Breast epithelium (tissue), 4 donors: ENCODE data around the gene EXOC1L. TPM values are rescaled to one million over a fixed set of nuclear protein-coding genes. Genes with fewer than 3 reads are reported as not detected.

ENCODE experiments used
- DNase-seq, 2 donors: peaks; one replicate each; pipeline ENCODE4 v3.0.0-alpha.2; 2019; ENCODE audit warnings: low spot score in 2 of 2
- H3K27ac ChIP-seq, 2 donors: fragments of 200-600 bp; sonication (generic) in 1 of 2; one replicate each; pipeline ENCODE4 v1.5.1; 2016 to 2019; ENCODE audit warnings: mild to moderate bottlenecking in 1 of 2
- H3K27me3 ChIP-seq, 2 donors: fragments of 200-600 bp; sonication (generic) in 1 of 2; one replicate each; pipeline versions ENCODE4 v1.5.1 to v1.6.0; 2017 to 2019; ENCODE audit warnings: control low read depth in 1 of 2, mild to moderate bottlenecking in 1 of 2
- H3K36me3 ChIP-seq: fragments of 200-600 bp; one replicate; pipeline ENCODE4 v1.5.1; 2019
- H3K4me1 ChIP-seq, 2 donors: fragments of 200-600 bp; sonication (generic); one replicate each; pipeline ENCODE4 v1.5.1; 2016 to 2019; ENCODE audit warnings: control low read depth in 1 of 2
- H3K4me3 ChIP-seq, 3 donors: fragments of 200-600 bp; sonication (generic); 1 replicate in 2 of 3; 2 replicates in 1 of 3; pipeline ENCODE4 v1.5.1; 2016 to 2019; ENCODE audit warnings: mild to moderate bottlenecking in 3 of 3, moderate library complexity in 2 of 3
- H3K9me3 ChIP-seq, 2 donors: fragments of 200-600 bp; sonication (generic) in 1 of 2; one replicate each; pipeline ENCODE4 v1.5.1; 2016 to 2019; ENCODE audit warnings: control low read depth in 1 of 2
- POLR2A ChIP-seq: fragments of 450-650 bp; IDR thresholded peaks from one replicate; pipeline ENCODE4 v1.6.1; 2016; ENCODE audit warnings: antibody characterized with exemption, mild to moderate bottlenecking, moderate library complexity
- POLR2AphosphoS5 ChIP-seq, 3 donors: sonication (generic); formaldehyde crosslinking; IDR thresholded peaks; one replicate each; pipeline ENCODE4 v1.6.1; 2017; ENCODE audit warnings: antibody characterized with exemption in 3 of 3
- intact Hi-C: fragments of 100-400 bp; cut with DNase I; formaldehyde crosslinking; loops from one replicate; pipeline ENCODE4 v1.15.1; 2023; ENCODE audit warnings: low total_unique reads
- total RNA-seq, 3 donors: library from RNA; depleted of rRNA; stranded (reverse); fragments of >200 nt; gene quantifications; one replicate each; pipeline ENCODE4 v1.1.0, GENCODE V29; 2016
- TF ChIP-seq, protein P1 (sequence below), 3 donors: fragments of 450-650 bp; IDR thresholded peaks; one replicate each; pipeline ENCODE4 v1.5.1; 2016 to 2017; ENCODE audit warnings: antibody characterized with exemption in 3 of 3, mild to moderate bottlenecking in 3 of 3, moderate library complexity in 3 of 3

Gene EXOC1L
- total RNA-seq, 3 donors from 2014 or later: not detected

DNA sequence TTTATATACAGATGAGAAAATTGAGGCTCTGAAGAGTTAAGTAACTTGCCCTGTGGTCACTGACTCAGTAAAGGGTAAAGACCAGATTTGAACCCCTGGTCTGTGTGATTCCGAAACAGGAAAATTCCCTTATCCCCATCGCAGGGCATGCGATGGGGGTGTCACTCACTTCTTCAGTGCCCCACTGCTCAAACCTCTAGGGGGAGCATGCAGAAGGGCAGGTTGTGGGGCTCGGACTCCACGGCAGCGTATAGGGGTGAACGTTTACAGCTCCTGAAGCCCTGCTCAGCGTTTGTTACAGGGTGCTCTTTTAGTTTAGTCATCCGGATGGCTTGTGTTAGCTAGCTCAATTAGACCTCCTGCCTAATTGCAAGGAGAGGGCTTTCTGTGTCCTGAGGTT lies 30.1 kb downstream of the EXOC1L start:
- no peak for DNase-seq
- intact Hi-C loops: no loop called here
- no peak for TF ChIP-seq POLR2AphosphoS5 (IDR thresholded peaks at IDR 0.05)
- no peak for TF ChIP-seq POLR2A
- TF ChIP-seq, protein P1, sequence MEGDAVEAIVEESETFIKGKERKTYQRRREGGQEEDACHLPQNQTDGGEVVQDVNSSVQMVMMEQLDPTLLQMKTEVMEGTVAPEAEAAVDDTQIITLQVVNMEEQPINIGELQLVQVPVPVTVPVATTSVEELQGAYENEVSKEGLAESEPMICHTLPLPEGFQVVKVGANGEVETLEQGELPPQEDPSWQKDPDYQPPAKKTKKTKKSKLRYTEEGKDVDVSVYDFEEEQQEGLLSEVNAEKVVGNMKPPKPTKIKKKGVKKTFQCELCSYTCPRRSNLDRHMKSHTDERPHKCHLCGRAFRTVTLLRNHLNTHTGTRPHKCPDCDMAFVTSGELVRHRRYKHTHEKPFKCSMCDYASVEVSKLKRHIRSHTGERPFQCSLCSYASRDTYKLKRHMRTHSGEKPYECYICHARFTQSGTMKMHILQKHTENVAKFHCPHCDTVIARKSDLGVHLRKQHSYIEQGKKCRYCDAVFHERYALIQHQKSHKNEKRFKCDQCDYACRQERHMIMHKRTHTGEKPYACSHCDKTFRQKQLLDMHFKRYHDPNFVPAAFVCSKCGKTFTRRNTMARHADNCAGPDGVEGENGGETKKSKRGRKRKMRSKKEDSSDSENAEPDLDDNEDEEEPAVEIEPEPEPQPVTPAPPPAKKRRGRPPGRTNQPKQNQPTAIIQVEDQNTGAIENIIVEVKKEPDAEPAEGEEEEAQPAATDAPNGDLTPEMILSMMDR (IDR thresholded peaks at IDR 0.05): no peak
- Histone ChIP-seq H3K27me3 (no peaks in the 10 kb centered on the region), H3K4me3 (no peak overlapping the region), H3K27ac (no peak overlapping the region), H3K9me3 (no peaks in the 10 kb centered on the region), H3K36me3 (no peaks in the 10 kb centered on the region), H3K4me1 (peaks cover 0 to under 1% of the 10 kb centered on the region in 2 donors)

DNA sequence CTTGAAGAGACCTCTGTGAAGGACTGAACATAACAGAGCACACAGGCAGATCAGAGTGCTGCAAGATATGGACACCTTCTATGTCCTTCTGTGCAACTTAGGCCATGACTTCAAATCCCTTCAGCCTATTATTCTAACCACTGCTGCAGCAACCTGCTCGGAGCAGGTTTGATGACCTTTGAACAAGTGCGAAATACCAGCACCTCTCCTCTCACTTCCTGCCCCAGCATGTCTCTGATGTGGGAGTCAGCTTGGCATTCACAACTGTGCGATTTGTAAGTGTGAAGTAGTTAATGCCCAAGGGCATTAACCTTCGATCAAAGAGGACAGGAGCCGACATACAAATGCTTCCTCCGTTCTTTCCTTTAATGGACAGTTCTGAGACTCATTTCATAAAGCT lies 32.3 kb downstream of the EXOC1L start:
- H3K27me3 ChIP-seq: no peaks in the 10 kb centered on the region
- no peaks in the 10 kb centered on the region for H3K36me3 ChIP-seq
- H3K4me3 ChIP-seq: no peak overlapping the region
- intact Hi-C loops: no loop called here
- no peak overlapping the region for H3K27ac ChIP-seq
- no peaks in the 10 kb centered on the region for H3K9me3 ChIP-seq
- H3K4me1 ChIP-seq: peaks cover 0 to 9% of the 10 kb centered on the region in 2 donors
- TF ChIP-seq POLR2A: no peak
- TF ChIP-seq, protein P1 (IDR thresholded peaks at IDR 0.05): no peak
- TF ChIP-seq POLR2AphosphoS5 (IDR thresholded peaks at IDR 0.05): no peak
- DNase-seq: peak in 1 of 2 donors; percentile 30

DNA sequence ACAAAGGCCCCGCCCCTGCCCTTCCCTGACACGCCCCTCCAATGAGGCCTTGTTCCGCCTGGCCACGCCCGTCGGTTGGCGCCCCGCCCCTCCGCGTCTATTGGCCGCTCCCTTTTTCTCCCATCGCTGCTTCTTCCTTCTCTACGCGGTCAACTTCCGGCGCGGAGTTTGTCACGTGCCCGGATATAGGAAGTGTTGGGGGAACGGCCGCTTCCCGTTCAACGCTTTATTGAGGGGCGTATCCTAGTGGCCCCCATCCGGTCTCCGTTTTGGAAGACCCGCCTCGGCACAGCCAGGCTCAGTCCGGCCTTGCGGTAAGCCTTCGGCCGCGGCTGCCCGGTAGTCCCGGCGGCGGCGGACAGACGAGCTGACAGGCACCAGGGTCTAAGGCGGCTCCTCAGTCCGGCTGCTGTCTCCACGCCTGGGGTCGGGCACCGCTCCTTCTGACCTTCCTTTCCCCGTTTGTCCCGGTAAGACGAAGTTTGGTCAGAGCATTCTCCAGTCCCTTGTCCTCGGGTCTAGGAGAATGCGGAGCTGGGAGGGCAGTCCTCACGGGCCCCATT lies 34.0 kb downstream of the EXOC1L start, which contains the start of gene EXOC1:
TSS of gene EXOC1 (plus strand) at position 165 of the 563 bp plus-strand sequence. CDS start 4,676 bp downstream, outside the sequence.
- TF ChIP-seq, protein P1 (IDR thresholded peaks at IDR 0.05): no peak
- TF ChIP-seq POLR2AphosphoS5 (IDR thresholded peaks at IDR 0.05): peak; percentile 68 to 88 (median 71)
- TF ChIP-seq POLR2A: peak; percentile 51
- no peaks in the 10 kb centered on the region for H3K36me3 ChIP-seq
- peaks cover 0 to 9% of the 10 kb centered on the region in 2 donors for H3K4me1 ChIP-seq
- H3K4me3 ChIP-seq: peak within 1 kb of the TSS; percentile 84 to 98 (median 91)
- H3K9me3 ChIP-seq: no peaks in the 10 kb centered on the region
- H3K27me3 ChIP-seq: no peaks in the 10 kb centered on the region
- intact Hi-C loops: no loop called here
- peak within 1 kb of the TSS; percentile 88 to 94 for H3K27ac ChIP-seq
- DNase-seq: peak; percentile 96 to 97

DNA sequence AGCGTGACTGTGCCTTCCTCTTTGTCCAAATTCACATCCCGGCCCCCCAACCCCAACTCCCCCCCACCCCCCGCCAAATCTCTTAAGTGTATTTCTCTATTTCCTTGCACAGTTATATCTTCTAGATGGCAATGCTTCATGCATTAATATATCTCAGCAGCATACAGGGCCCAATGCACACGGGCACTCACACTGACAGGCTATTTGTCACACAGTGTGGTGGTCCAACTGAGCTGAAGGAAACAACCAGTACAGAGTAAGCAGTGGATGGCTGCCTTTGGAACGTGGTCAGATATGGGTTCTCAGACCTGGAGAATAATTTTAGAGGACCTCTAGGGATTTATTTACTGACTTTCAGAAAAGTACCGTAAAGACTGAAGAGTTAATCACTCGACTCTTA lies 34.5 kb downstream of the EXOC1L start:
- TF ChIP-seq POLR2A (no peak), POLR2AphosphoS5 (IDR thresholded peaks at IDR 0.05) (no peak)
- TF ChIP-seq, protein P1 (IDR thresholded peaks at IDR 0.05): no peak
- intact Hi-C loops: no loop called here
- no peaks in the 10 kb centered on the region for H3K27me3 ChIP-seq
- no peaks in the 10 kb centered on the region for H3K36me3 ChIP-seq
- DNase-seq: no peak
- peaks cover 0 to 9% of the 10 kb centered on the region in 2 donors for H3K4me1 ChIP-seq
- no peaks in the 10 kb centered on the region for H3K9me3 ChIP-seq
- peak overlapping the region; percentile 84 to 98 (median 91) for H3K4me3 ChIP-seq
- peak overlapping the region; percentile 88 to 94 for H3K27ac ChIP-seq

DNA sequence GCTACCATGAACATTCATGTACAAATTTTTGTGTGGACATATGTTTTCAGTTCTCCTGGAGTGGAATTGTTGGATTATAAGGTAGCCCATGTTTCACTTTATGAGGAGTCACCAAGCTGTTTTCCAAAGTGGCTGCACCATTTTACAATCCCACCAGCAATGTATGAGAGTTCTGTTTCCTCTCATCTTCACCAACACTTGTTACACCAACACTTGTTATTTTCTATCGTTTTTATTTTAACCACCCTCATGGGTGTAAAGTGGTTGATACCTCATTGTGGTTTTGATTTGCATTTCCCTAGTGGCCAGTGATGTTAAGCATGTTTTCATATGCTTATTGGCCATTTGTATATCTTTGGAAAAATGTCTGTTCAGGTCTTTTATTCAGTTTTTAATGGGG lies 38.0 kb downstream of the EXOC1L start:
- Histone ChIP-seq H3K9me3 (no peaks in the 10 kb centered on the region), H3K27me3 (no peaks in the 10 kb centered on the region), H3K27ac (no peak overlapping the region), H3K4me3 (no peak overlapping the region), H3K36me3 (no peaks in the 10 kb centered on the region), H3K4me1 (peaks cover 0 to 9% of the 10 kb centered on the region in 2 donors)
- no peak for DNase-seq
- TF ChIP-seq POLR2AphosphoS5 (IDR thresholded peaks at IDR 0.05) (no peak), POLR2A (no peak)
- TF ChIP-seq, protein P1 (IDR thresholded peaks at IDR 0.05): no peak
- intact Hi-C loops: no loop called here
